HepG2 (cell line): ENCODE data around the gene UTP11.

Experiments
- CBX1 ChIP-seq: IDR thresholded peaks from one replicate; pipeline ENCODE4 v1.6.1; 2016; ENCODE audit warnings: antibody characterized with exemption, low read depth
- CTCF ChIP-seq: sonication (generic); formaldehyde crosslinking; IDR thresholded peaks from 2 replicates; pipeline ENCODE4 v1.5.0; 2020; ENCODE audit warnings: mild to moderate bottlenecking, missing genetic modification reagents, moderate library complexity
- EP300 ChIP-seq, 3 experiments: sonication (generic) in 1 of 3; formaldehyde crosslinking in 1 of 3; IDR thresholded peaks; 2 replicates each; pipeline versions ENCODE4 v1.5.1 to v1.6.1; 2011 to 2020; ENCODE audit warnings: low read depth in 2 of 3, low read length in 2 of 3, borderline replicate concordance in 1 of 3, improper control_type of control experiment in 1 of 3, mild to moderate bottlenecking in 1 of 3, missing genetic modification reagents in 1 of 3, moderate library complexity in 1 of 3
- ETS1 ChIP-seq: sonication (generic); formaldehyde crosslinking; IDR thresholded peaks from 2 replicates; pipeline ENCODE4 v1.4.0; 2020; ENCODE audit warnings: missing genetic modification reagents
- FOSL1 ChIP-seq: sonication (generic); formaldehyde crosslinking; IDR thresholded peaks from 2 replicates; pipeline ENCODE4 v1.9.0; 2021; ENCODE audit warnings: missing genetic modification reagents, borderline replicate concordance
- HDAC6 ChIP-seq: fragments of 200-600 bp; sonication (generic); IDR thresholded peaks from 2 replicates; pipeline ENCODE4 v1.7.0; 2017; ENCODE audit warnings: mild to moderate bottlenecking, antibody characterized with exemption, low read length, low read depth
- STAT5B ChIP-seq: sonication (generic); formaldehyde crosslinking; IDR thresholded peaks from 2 replicates; pipeline ENCODE4 v1.4.0; 2020; ENCODE audit warnings: missing genetic modification reagents
- SUZ12 ChIP-seq: fragments of 150-350 bp; IDR thresholded peaks from 2 replicates; pipeline ENCODE4 v1.6.1; 2014; ENCODE audit warnings: low read depth, low read length
- ZBTB40 ChIP-seq, 2 experiments: fragments of 450-650 bp in 1 of 2; sonication (generic) in 1 of 2; formaldehyde crosslinking in 1 of 2; IDR thresholded peaks; 2 replicates each; pipeline versions ENCODE4 v1.6.1 to v1.8.0; 2016 to 2022; ENCODE audit warnings: antibody characterized with exemption in 1 of 2, mild to moderate bottlenecking in 1 of 2, missing genetic modification reagents in 1 of 2
- ZBTB7A ChIP-seq: sonication (generic); formaldehyde crosslinking; IDR thresholded peaks from 2 replicates; pipeline ENCODE4 v1.8.0; 2022; ENCODE audit warnings: mild to moderate bottlenecking, missing genetic modification reagents
- ZNF121 ChIP-seq: sonication (generic); formaldehyde crosslinking; IDR thresholded peaks from 2 replicates; pipeline ENCODE4 v1.5.0; 2020; ENCODE audit warnings: mild to moderate bottlenecking, missing genetic modification reagents
- ZNF18 ChIP-seq: sonication (generic); formaldehyde crosslinking; IDR thresholded peaks from 2 replicates; pipeline ENCODE4 v1.8.0; 2022; ENCODE audit warnings: mild to moderate bottlenecking, missing genetic modification reagents; ENCODE audit not compliant: insufficient replicate concordance
- ZNF326 ChIP-seq: sonication (generic); formaldehyde crosslinking; IDR thresholded peaks from 2 replicates; pipeline ENCODE4 v1.4.0; 2020; ENCODE audit warnings: missing genetic modification reagents, borderline replicate concordance

GRCh38 chr1:38018864-38019343, 6.4 kb downstream of the UTP11 start:
- no peak for TF ChIP-seq ZNF326 (CRISPR knock-in tag)
- TF ChIP-seq ZNF121 (CRISPR knock-in tag) = no peak
- TF ChIP-seq ZNF18 (CRISPR knock-in tag) = no peak
- TF ChIP-seq ZBTB7A (CRISPR knock-in tag) = no peak
- peak; percentile 55 for TF ChIP-seq CTCF (CRISPR knock-in tag)
- no peak for TF ChIP-seq HDAC6
- TF ChIP-seq FOSL1 (CRISPR knock-in tag) = no peak
- no peak for TF ChIP-seq SUZ12
- TF ChIP-seq EP300 (IDR thresholded peaks at IDR 0.05; ENCODE audit: low read depth in 2 of 2, low read length in 2 of 2) = no peak
- TF ChIP-seq EP300 (CRISPR knock-in tag; IDR thresholded peaks at IDR 0.05; ENCODE audit: borderline replicate concordance) = no peak
- TF ChIP-seq ETS1 = no peak
- TF ChIP-seq STAT5B (CRISPR knock-in tag) = no peak
- TF ChIP-seq CBX1 = no peak
- no peak for TF ChIP-seq ZBTB40 (IDR thresholded peaks at IDR 0.05)
- no peak for TF ChIP-seq ZBTB40 (CRISPR knock-in tag; IDR thresholded peaks at IDR 0.05)
